Measurements from ENCODE around the gene PKD1. TPM values are rescaled to one million over a fixed set of nuclear protein-coding genes. Genes with fewer than 3 reads are reported as not detected.
"Not testable (repeated sequence)": the region's sequence is repeated elsewhere in the genome, so short reads cannot be mapped to it uniquely, and the experiment has no call there.

Gene PKD1
- total RNA-seq, 1 experiment from 2014 or later: 60.4 TPM

DNA sequence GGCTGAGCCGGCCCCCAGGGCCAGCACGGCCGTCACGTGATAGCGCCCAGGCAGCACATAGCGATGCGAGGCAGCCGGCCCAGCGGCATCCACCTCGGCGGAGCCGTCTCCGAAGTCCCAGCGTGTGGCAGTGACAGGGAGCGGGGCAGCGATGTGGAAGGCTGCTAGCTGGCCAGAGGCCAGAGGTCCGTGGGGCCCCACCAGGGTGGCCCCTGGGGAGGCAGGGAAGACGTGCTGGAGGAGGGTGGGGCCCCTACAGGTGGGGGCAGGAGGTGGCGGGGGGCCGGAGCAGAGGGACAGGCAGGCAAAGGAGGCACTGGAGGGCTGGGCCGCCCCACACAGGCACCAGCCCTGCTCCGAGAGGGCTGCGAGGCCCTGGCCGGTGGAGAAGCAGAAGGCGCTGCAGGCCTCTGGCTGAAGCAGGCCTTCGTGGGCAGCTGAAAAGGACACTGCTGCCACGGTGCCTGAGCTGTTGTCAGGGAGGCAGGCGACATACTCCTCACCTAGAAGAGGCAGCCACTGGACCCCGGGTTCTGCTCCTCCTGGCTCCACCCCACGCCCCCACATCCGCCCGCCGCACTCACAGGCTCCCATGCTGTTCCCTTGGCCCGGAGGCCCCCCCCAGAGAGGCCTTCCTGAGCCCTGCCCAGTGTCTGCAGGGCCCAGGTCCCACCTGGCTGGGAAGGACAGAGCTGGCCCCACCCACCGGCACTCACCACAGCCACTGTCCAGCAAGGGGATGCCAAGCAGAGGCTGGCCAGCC lies 17.6 kb downstream of the PKD1 start:
- H3K4me3 ChIP-seq; H3K36me3 ChIP-seq; H3K4me1 ChIP-seq (replicated peaks); H3K27me3 ChIP-seq (replicated peaks); DNase-seq (ENCODE audit: low read depth in 1 of 2, low spot score in 2 of 2); H3K27ac ChIP-seq; H3K9me3 ChIP-seq (replicated peaks): not testable (repeated sequence)

DNA sequence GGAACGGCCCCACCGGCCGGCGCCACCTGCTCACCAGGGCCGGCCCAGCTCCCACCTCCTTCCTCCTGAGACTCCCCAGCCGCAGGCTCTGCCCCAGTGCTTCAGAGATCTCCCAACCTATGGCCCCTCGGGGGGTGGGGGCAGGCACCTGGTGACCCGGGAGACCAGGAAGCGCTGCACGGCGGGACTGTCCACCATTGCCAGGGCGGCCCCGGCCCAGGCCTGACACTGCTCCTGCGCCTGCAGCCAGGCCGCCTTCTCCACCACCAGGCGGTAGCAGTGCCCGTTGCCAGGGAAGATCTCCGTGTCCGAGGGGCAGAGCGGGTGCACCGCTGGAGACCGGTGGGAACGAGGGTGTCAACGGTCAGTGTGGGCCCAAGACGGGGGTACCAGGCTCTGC lies 18.4 kb downstream of the PKD1 start:
- not testable (repeated sequence) for H3K36me3 ChIP-seq; H3K9me3 ChIP-seq (replicated peaks); H3K4me3 ChIP-seq

DNA sequence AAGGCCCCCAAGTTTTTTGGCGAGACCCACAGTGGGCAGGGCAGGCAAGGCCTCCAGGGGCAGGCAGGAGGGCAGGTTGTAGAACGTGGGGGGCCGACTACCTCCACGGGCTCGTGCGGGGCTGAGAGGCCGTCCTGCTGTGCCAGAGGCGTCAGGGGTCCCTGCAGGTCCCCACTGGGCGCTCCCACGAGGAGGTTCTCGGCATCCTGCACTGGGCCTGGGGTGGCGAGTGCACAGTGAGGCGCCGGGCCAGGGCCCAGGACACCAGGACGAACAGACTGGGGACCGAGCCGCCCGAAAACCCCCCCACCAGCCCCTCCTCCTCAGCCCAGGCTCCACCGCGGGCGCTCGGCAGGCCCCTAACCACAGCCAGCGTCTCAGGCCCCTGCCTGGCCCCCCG lies 19.3 kb downstream of the PKD1 start:
- not testable (repeated sequence) for H3K4me3 ChIP-seq; H3K4me1 ChIP-seq (replicated peaks); H3K27ac ChIP-seq

More for the DNA sequence above, 18.4 kb downstream of the PKD1 start:
- not testable (repeated sequence) for DNase-seq (ENCODE audit: low read depth in 1 of 2, low spot score in 2 of 2); H3K27me3 ChIP-seq (replicated peaks); H3K4me1 ChIP-seq (replicated peaks); H3K27ac ChIP-seq

DNA sequence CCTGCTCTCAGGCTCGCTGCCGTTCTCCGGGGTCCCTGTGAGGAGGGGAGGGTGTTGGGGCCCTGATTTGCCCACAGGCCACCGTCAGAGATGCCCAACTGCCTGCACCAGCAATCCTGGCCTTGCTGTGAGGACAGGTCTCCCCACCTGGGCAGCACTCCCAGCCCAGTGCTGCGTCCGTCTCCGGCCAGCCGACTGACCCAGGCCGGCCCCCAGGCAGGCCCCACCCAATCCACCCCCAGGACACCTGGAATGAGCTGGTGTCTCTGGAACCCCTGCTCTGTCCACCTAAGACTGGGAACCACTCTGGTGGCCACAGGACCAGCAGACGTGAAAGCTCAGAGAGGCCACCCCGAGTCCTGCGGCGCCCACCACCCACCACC lies 20.1 kb downstream of the PKD1 start:
- Histone ChIP-seq H3K4me1 (replicated peaks) (no peaks in the 10 kb centered on the region), H3K4me3 (no peak overlapping the region), H3K27ac (no peak overlapping the region), H3K27me3 (replicated peaks) (no peaks in the 10 kb centered on the region), H3K36me3 (peaks cover 4% of the 10 kb centered on the region; the same call in 1 of the 2 replicates), H3K9me3 (replicated peaks) (no peaks in the 10 kb centered on the region)
- DNase-seq (ENCODE audit: low read depth in 1 of 2, low spot score in 2 of 2): no peak

More for the DNA sequence above, 19.3 kb downstream of the PKD1 start:
- DNase-seq (ENCODE audit: low read depth in 1 of 2, low spot score in 2 of 2); H3K9me3 ChIP-seq (replicated peaks); H3K27me3 ChIP-seq (replicated peaks); H3K36me3 ChIP-seq: not testable (repeated sequence)

DNA sequence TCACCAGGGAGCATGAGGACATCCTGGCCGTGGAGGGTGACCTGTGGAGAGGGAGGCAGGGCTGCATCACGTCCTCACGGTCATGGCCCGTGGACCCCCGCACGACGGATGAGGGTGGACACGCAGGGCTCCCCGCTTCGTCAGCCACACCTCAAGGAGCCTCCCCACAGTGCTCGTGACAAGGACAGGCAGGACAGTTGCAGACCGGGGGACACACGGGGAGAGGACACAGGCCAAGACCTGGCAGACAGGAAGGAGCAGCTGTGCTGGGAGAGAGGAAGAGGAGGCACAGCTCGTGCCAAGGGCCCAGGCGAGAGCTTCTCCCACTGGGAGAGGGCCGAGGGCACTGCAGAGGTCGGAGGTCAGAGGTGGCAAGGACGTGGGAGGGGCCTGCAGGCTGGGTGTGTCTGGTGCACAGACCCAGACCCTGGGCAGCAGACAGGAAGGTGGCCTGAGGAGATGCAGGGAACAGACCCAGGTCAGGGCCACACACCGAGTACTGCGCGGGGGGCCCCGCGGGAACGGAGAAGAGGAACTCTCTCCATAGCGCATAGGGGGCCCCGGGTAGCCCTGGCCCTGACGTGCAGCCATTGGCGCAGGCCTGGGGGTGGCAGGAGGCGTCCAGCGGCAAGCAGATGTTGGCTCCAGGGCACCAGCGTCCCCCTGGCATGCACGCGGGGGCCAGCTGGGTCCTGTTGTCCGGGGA lies 20.7 kb downstream of the PKD1 start:
- not testable (repeated sequence) for H3K9me3 ChIP-seq (replicated peaks); H3K27me3 ChIP-seq (replicated peaks); H3K4me1 ChIP-seq (replicated peaks); H3K4me3 ChIP-seq; H3K36me3 ChIP-seq; DNase-seq (ENCODE audit: low read depth in 1 of 2, low spot score in 2 of 2); H3K27ac ChIP-seq

DNA sequence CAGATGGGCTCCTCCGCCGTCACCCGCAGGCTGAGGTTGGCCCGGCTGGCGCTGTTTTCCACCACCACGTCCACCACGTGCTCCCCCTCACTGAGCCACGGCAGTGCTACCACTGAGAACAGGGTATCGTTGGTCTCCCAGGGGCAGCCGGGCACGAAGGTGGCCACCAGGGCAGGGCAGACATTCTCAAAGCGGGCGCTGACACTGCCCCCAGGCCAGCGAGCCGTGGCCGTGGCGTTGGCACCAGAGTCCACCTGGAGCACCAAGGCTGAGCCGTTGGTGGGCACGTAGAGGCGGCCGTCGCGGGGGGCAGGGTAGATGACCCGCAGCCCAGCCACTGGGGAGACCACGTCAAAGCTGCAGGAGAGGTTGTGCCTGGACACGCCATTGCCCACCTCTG lies 21.5 kb downstream of the PKD1 start:
- not testable (repeated sequence) for H3K4me3 ChIP-seq; H3K36me3 ChIP-seq; H3K27me3 ChIP-seq (replicated peaks); DNase-seq (ENCODE audit: low read depth in 1 of 2, low spot score in 2 of 2); H3K9me3 ChIP-seq (replicated peaks); H3K27ac ChIP-seq; H3K4me1 ChIP-seq (replicated peaks)

DNA sequence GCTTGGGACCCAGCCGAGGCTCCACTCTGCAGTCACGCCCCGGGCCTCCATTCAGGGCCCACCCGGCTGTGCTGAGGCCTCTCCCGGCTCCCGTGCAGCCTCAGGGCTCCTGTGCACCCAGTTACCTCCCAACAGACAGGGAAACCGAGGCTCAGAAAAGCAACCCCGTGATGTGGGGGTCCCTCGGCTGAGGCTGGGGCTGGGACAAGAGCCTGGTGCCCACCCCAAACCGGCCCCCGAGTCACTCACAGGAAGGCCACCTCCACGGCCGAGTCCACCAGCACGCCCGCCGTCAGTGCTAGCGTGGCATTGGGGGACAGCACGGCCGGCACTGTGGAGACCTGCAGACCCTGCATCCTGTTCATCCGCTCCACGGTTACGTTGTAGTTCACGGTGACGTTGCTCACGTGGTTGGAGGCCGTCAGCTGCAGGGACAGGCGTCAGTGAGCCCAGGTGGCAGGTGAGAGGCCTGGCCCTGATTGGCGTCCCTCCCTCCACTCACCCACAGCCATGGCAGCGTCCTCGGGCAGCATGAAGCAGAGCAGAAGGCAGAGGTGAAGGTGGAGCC lies 23.1 kb downstream of the PKD1 start:
- peaks cover 11% of the 10 kb centered on the region for H3K36me3 ChIP-seq

DNA sequence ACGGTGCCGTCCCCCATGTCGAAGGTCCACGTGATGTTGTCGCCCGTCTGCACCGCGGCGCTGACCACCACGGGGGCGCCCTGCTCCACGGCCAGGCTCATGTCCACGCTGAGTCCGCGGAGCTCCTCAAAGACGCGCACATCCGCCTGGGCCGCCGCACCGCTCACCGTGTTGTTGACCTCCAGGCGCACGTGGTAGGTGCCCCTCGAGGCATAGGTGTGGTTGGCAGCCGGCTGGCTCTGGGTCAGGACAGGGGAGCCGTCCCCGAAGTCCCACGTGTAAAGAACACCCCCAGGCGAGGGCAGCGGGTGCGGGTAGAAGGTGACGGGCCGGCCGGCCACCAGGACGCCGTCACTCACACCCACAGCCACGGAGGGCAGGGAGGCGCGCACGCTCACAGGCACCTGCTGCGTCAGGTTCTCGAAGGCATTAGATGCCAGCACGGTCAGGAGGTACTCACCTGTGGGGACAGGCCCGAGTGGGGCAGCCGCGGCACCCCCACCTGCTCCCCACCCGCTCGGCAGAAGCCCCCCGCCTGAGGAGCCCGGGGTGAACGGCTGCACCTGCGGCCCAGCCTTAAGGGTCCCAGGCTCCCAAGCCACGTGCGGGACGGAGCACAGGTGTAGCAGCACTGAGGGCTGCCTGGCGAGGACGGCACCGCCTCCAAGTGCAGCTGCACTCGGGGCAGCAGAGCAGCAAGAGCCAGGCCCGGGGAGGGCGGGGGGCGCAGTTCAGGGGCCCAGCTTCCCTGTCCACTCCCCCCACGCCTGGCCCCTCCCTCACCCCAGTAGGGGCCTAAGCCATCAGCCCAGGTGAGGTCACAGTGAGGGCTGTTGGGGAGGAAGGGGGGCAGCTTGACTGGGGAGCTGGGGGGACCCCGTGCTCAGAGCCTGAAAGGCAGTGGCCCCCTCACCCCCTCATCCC lies 24.0 kb downstream of the PKD1 start:
- H3K27ac ChIP-seq; H3K4me1 ChIP-seq (replicated peaks); H3K9me3 ChIP-seq (replicated peaks); H3K27me3 ChIP-seq (replicated peaks); DNase-seq (ENCODE audit: low read depth in 1 of 2, low spot score in 2 of 2); H3K4me3 ChIP-seq: not testable (repeated sequence)
- H3K36me3 ChIP-seq: peaks cover 13% of the 10 kb centered on the region

More for the DNA sequence above, 23.1 kb downstream of the PKD1 start:
- H3K27ac ChIP-seq; H3K4me3 ChIP-seq; H3K9me3 ChIP-seq (replicated peaks); H3K27me3 ChIP-seq (replicated peaks); DNase-seq (ENCODE audit: low read depth in 1 of 2, low spot score in 2 of 2); H3K4me1 ChIP-seq (replicated peaks): not testable (repeated sequence)

DNA sequence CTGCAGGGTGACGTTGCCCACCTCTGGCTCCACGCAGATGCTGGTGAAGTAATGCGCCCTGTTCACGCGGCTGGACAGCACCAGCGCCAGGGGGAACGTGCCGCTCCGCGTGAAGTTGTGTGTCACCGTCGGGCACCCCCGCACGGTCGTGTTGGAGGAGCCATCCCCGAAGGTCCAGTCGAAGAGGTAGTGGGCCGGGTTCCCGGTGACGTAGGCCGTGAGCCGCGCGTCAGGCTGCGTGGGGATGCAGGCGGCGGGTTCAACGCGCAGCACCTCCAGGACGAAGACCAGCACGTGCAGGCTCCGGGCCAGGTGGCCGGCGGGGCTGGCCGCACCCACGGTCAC lies 24.7 kb downstream of the PKD1 start:
- not testable (repeated sequence) for H3K9me3 ChIP-seq (replicated peaks); DNase-seq (ENCODE audit: low read depth in 1 of 2, low spot score in 2 of 2); H3K27ac ChIP-seq; H3K4me3 ChIP-seq; H3K27me3 ChIP-seq (replicated peaks); H3K4me1 ChIP-seq (replicated peaks)
- H3K36me3 ChIP-seq: peaks cover 13% of the 10 kb centered on the region

DNA sequence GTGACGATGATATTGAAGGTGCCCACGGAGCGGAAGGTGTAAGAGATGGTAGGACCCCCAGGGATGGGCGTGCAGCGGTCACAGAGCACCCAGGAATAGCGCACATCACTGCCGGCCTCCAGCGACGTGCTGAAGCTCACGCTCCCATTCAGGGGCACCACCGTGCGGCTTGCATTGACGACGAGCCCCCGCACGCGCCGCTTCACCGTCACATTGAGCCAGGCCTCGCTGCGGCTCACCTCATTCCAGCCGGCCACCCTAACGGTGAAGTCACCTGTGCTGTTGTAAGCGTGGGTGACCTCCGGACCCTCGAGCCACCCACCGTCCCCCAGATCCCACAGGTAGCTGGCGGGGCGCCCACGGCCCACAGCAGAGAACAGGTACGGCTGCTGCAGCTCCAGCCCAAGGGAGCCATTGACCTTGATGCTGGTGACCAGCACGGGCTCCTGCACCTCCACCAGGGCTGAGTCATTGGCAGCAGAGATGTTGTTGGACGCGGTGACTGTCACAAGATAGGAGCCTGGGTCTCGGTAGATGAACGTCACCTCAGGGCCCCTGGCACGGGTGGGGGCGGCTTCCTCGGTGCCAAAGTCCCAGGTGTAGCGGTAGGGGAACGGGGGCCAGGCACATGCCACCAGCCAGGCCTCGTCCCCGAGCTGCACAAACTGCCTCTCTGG lies 25.2 kb downstream of the PKD1 start:
- H3K4me3 ChIP-seq; H3K27me3 ChIP-seq (replicated peaks); DNase-seq (ENCODE audit: low read depth in 1 of 2, low spot score in 2 of 2); H3K9me3 ChIP-seq (replicated peaks); H3K4me1 ChIP-seq (replicated peaks); H3K27ac ChIP-seq: not testable (repeated sequence)
- peaks cover 13% of the 10 kb centered on the region for H3K36me3 ChIP-seq

DNA sequence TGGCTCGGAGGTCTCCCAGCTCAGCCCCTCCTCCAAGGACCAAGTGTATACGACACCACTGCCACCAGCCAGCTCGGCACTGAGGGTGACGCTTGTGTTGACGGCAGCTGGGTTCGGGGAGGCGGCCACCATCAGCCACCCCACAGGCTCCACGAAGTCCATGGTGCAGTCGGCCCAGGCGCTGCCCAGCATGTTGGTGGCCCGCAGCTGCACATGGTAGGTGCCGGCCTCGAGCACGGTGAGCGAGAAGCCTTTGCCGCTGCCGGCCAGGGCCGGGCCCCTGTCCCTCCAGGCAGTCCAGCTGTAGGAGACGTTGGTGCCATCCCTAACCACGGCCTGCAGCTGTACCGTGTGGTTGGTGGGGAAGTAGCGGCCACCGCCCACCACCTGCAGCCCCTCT lies 25.8 kb downstream of the PKD1 start:
- not testable (repeated sequence) for H3K4me1 ChIP-seq (replicated peaks); H3K27ac ChIP-seq; DNase-seq (ENCODE audit: low read depth in 1 of 2, low spot score in 2 of 2); H3K9me3 ChIP-seq (replicated peaks); H3K4me3 ChIP-seq; H3K27me3 ChIP-seq (replicated peaks)
- peaks cover 13% of the 10 kb centered on the region for H3K36me3 ChIP-seq

DNA sequence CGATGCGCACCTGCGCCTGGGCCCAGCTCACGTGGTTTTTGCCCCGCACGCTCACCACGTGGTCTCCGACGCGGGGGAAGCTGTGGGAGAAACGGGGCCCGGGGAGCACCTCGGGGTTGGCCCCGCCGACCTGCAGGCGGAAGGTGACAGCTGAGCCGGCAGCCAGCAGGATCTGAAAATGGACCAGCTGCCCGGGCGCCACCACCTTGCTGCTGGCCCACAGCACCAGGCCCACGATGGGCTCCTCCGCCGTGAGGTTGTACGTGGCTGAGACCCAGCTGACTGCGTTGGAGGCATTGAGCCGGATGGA lies 26.5 kb downstream of the PKD1 start:
- not testable (repeated sequence) for H3K4me1 ChIP-seq (replicated peaks); H3K27me3 ChIP-seq (replicated peaks); H3K27ac ChIP-seq; DNase-seq (ENCODE audit: low read depth in 1 of 2, low spot score in 2 of 2); H3K4me3 ChIP-seq; H3K9me3 ChIP-seq (replicated peaks)
- peaks cover 13% of the 10 kb centered on the region for H3K36me3 ChIP-seq

DNA sequence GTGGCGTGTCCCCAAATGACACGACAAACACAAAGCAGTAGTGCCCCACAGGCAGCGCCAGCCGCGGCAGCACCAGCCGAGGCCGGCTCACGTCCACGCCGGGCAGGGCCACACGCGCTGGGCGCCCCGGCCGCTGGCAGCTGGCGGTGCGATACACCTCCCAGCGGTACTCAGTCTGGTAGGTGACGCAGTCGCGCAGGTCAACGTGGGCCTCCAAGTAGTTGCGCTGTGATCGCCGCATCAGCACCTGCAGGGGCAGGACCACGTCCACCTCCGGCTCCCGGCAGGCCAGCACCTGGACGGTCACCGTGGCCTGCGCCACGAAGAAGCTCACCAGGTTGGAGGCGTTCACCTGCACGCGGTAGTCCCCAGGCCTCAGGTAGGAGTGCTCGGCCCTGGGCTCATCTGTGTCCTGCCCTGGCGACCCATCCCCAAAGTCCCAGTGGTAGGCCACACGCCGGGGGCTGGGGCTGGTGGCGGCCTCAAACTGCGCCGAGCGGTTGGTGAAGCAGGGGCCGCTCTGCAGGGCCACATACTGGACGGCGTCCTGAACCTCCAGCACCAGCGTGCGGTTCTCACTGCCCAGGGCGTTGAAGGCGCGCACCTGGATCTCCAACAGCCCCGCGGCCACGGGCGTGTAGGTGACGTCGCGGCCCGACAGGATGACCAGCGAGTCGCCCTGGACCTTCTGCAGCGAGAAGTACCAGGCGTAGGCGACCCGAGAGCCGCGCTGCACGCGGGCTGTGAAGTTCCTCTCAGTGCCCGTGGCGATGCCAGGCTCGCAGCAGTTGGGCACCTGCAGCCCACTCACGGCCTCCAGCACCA lies 27.0 kb downstream of the PKD1 start:
- H3K36me3 ChIP-seq: peaks cover 13% of the 10 kb centered on the region
- not testable (repeated sequence) for H3K27ac ChIP-seq; DNase-seq (ENCODE audit: low read depth in 1 of 2, low spot score in 2 of 2); H3K9me3 ChIP-seq (replicated peaks); H3K4me3 ChIP-seq; H3K27me3 ChIP-seq (replicated peaks); H3K4me1 ChIP-seq (replicated peaks)
